ENCODE measurements around the gene CAMTA1. TPM values are rescaled to one million over a fixed set of nuclear protein-coding genes. Genes with fewer than 3 reads are reported as not detected.

CAMTA1 gene
- total RNA-seq, 3 donors from 2014 or later, result 73.4 to 114 (median 82.6) TPM

- Histone ChIP-seq H3K9me3 (no peaks in the 10 kb centered on the region), H3K36me3 (ENCODE audit: low read depth) (no peaks in the 10 kb centered on the region), H3K4me1 (ENCODE audit: low read depth) (no peaks in the 10 kb centered on the region), H3K4me3 (no peak overlapping the region)
- TF ChIP-seq CTCF (IDR thresholded peaks at IDR 0.05), result no peak
- intact Hi-C loops (cut with DNase I, micrococcal nuclease), result no loop called here
- DNase-seq (no peak), ATAC-seq (no peak)
Observed at GRCh38 chr1:7089497-7089896, 304.2 kb downstream of the CAMTA1 start.

- H3K4me3 ChIP-seq, result no peak overlapping the region
- no peak for ATAC-seq
- intact Hi-C loops (cut with DNase I, micrococcal nuclease), result no loop called here
Observed at GRCh38 chr1:7093297-7093696, 308.0 kb downstream of the CAMTA1 start.

GRCh38 chr1:7094086-7094485 lies 308.8 kb downstream of the CAMTA1 start:
- ATAC-seq, result no peak
- no peaks in the 10 kb centered on the region for H3K9me3 ChIP-seq
- DNase-seq, result no peak
- H3K4me3 ChIP-seq, result no peak overlapping the region
- TF ChIP-seq CTCF (IDR thresholded peaks at IDR 0.05), result no peak
- intact Hi-C loops (cut with DNase I, micrococcal nuclease), result no loop called here
- H3K4me1 ChIP-seq (ENCODE audit: low read depth), result no peaks in the 10 kb centered on the region
- no peaks in the 10 kb centered on the region for H3K36me3 ChIP-seq (ENCODE audit: low read depth)

More at GRCh38 chr1:7093297-7093696, 308.0 kb downstream of the CAMTA1 start:
- Histone ChIP-seq H3K9me3 (no peaks in the 10 kb centered on the region), H3K4me1 (ENCODE audit: low read depth) (no peaks in the 10 kb centered on the region), H3K36me3 (ENCODE audit: low read depth) (no peaks in the 10 kb centered on the region)
- no peak for TF ChIP-seq CTCF (IDR thresholded peaks at IDR 0.05)
- DNase-seq, result no peak

- ATAC-seq, result no peak
Observed at GRCh38 chr1:7094509-7094908, 309.3 kb downstream of the CAMTA1 start.

GRCh38 chr1:7095343-7095964 lies 310.2 kb downstream of the CAMTA1 start:
- Histone ChIP-seq H3K4me1 (ENCODE audit: low read depth) (no peaks in the 10 kb centered on the region), H3K36me3 (ENCODE audit: low read depth) (no peaks in the 10 kb centered on the region), H3K9me3 (no peaks in the 10 kb centered on the region), H3K4me3 (no peak overlapping the region)
- ATAC-seq, result no peak
- DNase-seq, result no peak
- intact Hi-C loops (cut with DNase I, micrococcal nuclease), result no loop called here
- TF ChIP-seq CTCF (IDR thresholded peaks at IDR 0.05), result no peak

More at GRCh38 chr1:7094509-7094908, 309.3 kb downstream of the CAMTA1 start:
- Histone ChIP-seq H3K9me3 (no peaks in the 10 kb centered on the region), H3K4me3 (no peak overlapping the region), H3K4me1 (ENCODE audit: low read depth) (no peaks in the 10 kb centered on the region), H3K36me3 (ENCODE audit: low read depth) (no peaks in the 10 kb centered on the region)
- intact Hi-C loops (cut with DNase I, micrococcal nuclease), result no loop called here
- no peak for DNase-seq
- TF ChIP-seq CTCF (IDR thresholded peaks at IDR 0.05), result no peak

Data from mucosa of descending colon (tissue), 3 donors.